ENCODE data around the gene CES2.

DNA sequence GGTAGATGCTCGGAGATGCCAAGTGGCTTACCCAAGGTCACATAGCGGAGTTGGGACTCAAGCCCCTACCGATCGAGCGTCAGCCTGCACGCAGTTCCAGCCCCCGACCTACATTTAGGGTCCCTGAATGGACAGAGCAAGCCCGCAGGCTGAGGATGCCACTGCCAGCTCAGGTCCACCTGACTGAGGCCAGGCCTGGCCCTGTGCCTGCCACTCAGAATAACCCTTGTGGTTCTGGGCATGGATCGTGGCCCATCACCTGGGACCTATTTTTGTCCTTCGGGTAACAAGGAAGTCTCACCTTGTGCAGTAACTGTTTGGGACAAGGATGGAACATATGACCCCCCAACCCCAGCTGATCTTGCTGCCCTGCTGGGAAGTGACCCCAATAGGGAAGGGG, 33.7 kb upstream of the CES2 start:
- no peak for TF ChIP-seq TCF12 (IDR thresholded peaks at IDR 0.05; ENCODE audit: low read depth, low read length)
- TF ChIP-seq EP300 (IDR thresholded peaks at IDR 0.05; ENCODE audit: borderline replicate concordance in 1 of 2, low read depth in 2 of 2, low read length in 2 of 2), result no peak
- no peak for TF ChIP-seq CTCF (IDR thresholded peaks at IDR 0.05; ENCODE audit: control extremely low read depth in 1 of 3, insufficient read depth in 1 of 3, low read depth in 1 of 3, low read length in 3 of 3)
- TF ChIP-seq EGR1 (IDR thresholded peaks at IDR 0.05; ENCODE audit: borderline replicate concordance, low read depth, low read length), result no peak
- no peak for TF ChIP-seq CHD2 (IDR thresholded peaks at IDR 0.05; ENCODE audit: low read length)
- TF ChIP-seq POLR2A (IDR thresholded peaks at IDR 0.05; ENCODE audit: control extremely low read depth in 1 of 2, low read depth in 2 of 2, low read length in 2 of 2), result no peak
- TF ChIP-seq CHD1 (IDR thresholded peaks at IDR 0.05; ENCODE audit: low read depth, low read length), result no peak
- TF ChIP-seq E2F6 (IDR thresholded peaks at IDR 0.05), result no peak
- no peak for TF ChIP-seq TEAD4 (IDR thresholded peaks at IDR 0.05; ENCODE audit: low read depth, low read length)

All from H1 (cell line).